Esophagus squamous epithelium (tissue), 4 donors: Measurements from ENCODE around the gene PRPS1.
A peak's percentile ranks its signal among the peaks of the same experiment; 100 is the strongest.

Source experiments
- POLR2A ChIP-seq, 4 donors: fragments of 450-650 bp; IDR thresholded peaks; one replicate each; pipeline ENCODE4 v1.6.1; 2017; ENCODE audit warnings: antibody characterized with exemption in 4 of 4, mild to moderate bottlenecking in 4 of 4, moderate library complexity in 3 of 4
- TF ChIP-seq, protein P1 (sequence below), 6 experiments: fragments of 450-650 bp in 4 of 6; fragments of 200-600 bp in 2 of 6; sonication (generic) in 2 of 6; IDR thresholded peaks; one replicate each; pipeline ENCODE4 v1.5.1; 2016 to 2019; ENCODE audit warnings: antibody characterized with exemption in 6 of 6, mild to moderate bottlenecking in 4 of 6, moderate library complexity in 4 of 6

GRCh38 chrX:107672955-107673378 is 44.7 kb downstream of the PRPS1 start:
- TF ChIP-seq, protein P1, sequence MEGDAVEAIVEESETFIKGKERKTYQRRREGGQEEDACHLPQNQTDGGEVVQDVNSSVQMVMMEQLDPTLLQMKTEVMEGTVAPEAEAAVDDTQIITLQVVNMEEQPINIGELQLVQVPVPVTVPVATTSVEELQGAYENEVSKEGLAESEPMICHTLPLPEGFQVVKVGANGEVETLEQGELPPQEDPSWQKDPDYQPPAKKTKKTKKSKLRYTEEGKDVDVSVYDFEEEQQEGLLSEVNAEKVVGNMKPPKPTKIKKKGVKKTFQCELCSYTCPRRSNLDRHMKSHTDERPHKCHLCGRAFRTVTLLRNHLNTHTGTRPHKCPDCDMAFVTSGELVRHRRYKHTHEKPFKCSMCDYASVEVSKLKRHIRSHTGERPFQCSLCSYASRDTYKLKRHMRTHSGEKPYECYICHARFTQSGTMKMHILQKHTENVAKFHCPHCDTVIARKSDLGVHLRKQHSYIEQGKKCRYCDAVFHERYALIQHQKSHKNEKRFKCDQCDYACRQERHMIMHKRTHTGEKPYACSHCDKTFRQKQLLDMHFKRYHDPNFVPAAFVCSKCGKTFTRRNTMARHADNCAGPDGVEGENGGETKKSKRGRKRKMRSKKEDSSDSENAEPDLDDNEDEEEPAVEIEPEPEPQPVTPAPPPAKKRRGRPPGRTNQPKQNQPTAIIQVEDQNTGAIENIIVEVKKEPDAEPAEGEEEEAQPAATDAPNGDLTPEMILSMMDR (IDR thresholded peaks at IDR 0.05): peak in 5 of 6 experiments; percentile 52 to 86 (median 75)
- TF ChIP-seq POLR2A (IDR thresholded peaks at IDR 0.05): peak in 2 of 4 donors; percentile 41 to 68
